ENCODE results near the gene DNAI7.

Gene DNAI7

DNA sequence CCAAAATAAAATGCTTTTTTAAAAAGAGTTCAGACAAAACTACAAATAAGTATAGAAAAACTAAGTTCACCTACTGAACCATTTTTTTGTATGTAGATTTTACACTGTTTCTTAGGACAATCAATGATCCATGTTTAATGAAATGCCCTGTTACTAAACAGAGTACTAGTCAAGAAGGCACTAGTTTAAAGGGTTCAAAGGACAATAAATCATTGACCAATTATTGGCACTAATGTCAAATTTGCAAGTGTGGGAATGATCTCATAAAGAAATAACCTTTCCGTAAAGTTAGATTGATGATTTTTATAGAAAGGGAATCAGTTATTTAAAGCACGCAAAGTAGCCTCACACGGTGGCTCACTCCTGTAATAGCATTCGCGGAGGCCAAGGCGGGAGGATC is 4.2 kb downstream of the DNAI7 start:
- TF ChIP-seq, protein P1, sequence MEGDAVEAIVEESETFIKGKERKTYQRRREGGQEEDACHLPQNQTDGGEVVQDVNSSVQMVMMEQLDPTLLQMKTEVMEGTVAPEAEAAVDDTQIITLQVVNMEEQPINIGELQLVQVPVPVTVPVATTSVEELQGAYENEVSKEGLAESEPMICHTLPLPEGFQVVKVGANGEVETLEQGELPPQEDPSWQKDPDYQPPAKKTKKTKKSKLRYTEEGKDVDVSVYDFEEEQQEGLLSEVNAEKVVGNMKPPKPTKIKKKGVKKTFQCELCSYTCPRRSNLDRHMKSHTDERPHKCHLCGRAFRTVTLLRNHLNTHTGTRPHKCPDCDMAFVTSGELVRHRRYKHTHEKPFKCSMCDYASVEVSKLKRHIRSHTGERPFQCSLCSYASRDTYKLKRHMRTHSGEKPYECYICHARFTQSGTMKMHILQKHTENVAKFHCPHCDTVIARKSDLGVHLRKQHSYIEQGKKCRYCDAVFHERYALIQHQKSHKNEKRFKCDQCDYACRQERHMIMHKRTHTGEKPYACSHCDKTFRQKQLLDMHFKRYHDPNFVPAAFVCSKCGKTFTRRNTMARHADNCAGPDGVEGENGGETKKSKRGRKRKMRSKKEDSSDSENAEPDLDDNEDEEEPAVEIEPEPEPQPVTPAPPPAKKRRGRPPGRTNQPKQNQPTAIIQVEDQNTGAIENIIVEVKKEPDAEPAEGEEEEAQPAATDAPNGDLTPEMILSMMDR (IDR thresholded peaks at IDR 0.05), result no peak

DNA sequence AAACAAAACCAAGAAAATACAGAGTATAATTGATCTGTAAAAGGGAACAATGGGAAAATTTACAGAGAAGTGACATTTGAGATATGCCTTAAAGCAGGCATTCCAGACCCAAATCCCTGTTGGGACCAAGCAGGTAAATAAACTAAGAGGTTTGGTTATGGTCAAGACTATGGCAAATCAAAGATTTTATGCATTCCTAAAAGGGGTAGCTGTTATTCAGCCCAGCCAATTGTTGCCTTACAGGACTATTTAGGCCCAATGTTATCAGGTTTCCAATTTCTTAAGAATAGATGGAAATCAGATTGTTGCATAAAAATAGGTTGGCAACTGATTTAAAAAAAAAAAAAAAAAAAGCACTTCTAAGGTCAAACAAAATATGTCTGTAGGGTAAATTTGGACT is 5.3 kb downstream of the DNAI7 start:
- TF ChIP-seq, protein P1 (IDR thresholded peaks at IDR 0.05), result no peak

DNA sequence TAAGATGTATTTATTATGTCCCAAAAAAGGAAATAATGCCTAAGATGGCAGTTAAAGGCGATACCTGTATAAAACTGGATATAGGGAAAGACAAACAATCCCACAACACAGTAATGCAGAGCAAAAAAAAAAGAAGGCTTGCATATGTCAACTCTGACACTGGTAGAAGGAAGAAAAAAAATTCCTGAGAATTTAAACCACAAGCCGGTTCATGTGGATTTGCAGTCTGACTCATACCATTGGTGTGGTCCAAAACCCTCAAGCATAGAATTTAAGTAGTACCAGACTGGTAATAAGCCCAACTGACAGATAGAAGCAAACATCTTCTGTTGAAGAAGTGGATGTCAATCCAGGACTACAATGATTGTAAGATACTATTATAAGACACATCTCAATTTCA is 7.2 kb downstream of the DNAI7 start:
- TF ChIP-seq, protein P1 (IDR thresholded peaks at IDR 0.05), result no peak

DNA sequence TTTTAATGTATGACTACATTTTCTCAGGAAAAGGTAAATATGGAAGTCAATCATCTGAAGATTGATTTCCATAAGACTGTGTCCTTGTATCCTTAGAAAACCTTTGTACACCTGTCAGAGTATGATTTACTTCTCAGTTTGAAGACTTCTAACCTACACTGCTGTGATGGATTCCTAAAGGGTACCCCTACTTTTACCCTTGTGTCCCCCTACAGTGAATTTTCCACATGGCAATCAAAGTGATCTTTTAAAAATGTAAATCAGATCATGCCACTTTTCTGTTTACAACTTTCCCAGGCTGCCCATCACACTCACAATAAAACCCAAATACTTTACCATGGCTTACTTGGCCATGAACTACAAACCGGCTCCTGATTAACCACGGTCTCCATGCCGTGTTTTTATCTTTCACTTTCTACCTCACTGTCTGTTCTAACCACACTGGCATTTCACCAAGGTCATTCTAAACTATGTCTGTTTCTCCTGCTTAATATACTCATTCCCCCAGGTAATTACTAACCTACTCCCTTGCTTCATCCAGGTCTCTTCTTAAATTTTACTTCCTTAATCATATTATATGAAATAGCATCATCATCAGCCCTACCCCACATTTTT is 8.1 kb downstream of the DNAI7 start:
- TF ChIP-seq, protein P1 (IDR thresholded peaks at IDR 0.05), result no peak

DNA sequence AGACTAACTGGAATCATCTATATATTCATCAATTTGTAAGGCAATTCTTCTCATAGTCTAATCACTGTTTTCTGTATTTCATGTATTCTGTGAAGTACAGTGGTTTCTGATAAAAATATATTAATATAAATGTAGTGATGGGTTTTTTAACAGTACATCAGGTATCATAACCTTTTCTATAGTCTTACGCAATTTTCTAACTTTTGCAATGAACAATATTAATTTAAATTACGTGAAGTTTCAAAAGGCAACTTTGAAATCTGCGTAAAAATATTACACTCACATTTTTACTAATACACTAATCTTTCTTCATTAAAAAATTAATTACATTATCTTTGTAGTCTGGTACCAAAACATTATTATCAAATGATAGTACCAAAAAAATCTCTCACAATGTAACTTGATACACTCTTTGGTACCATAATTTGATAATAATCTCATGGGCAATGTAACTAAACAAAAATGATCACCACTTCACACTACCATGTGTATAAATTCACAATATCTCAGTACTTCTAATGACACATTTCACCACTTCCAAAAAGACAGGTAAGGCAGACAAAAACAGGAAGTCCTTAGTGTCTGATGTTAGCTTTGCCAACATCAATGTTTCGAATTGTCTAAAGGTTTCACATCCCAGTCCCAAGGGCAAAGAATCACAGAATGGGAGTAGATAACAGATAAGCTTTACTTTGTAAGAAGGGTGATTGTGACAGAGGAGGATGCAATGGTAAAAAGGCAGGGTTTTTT is 8.7 kb downstream of the DNAI7 start:
- TF ChIP-seq, protein P1 (IDR thresholded peaks at IDR 0.05), result no peak

DNA sequence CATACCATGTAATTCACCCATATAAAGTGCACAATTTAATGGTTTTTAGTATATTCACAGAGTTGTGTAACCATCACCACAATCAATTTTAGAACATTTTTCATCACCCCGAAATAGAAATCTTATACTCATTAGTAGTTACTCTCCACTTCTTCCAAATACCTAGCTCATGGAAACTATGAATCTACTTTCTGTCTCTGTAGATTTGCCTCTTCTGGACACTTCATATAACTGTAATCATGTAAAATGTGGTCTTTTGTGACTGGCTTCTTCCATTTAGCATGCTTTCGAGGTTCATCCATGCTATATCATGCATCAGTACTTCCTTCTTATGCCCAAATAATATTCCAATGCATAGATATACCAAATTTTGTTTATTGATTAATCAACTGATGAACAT is 10.8 kb downstream of the DNAI7 start:
- TF ChIP-seq, protein P1 (IDR thresholded peaks at IDR 0.05), result no peak

DNA sequence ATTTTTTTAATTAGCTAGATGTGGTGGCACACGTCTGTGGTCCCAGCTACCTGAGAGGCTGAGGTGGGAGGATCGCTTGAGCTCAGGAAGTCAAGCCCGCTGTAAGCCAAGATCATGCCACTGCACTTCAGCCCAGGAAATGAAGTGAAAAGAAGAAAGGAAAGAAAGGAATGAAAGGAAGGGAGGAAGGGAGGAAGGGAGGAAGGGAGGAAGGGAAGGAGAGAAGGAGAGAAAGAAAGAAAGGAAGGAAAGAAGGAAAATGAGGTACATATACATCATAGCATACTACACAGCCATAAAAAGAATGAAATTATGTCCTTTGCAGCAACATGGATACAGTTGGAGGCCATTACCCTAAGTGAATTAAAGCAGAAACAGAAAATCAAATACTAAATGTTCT is 12.2 kb downstream of the DNAI7 start:
- TF ChIP-seq, protein P1 (IDR thresholded peaks at IDR 0.05), result no peak
